Measurements from ENCODE around the gene AHNAK.
A peak's percentile ranks its signal among the peaks of the same experiment; 100 is the strongest.
"Not testable (repeated sequence)": the region's sequence is repeated elsewhere in the genome, so short reads cannot be mapped to it uniquely, and the experiment has no call there.

Gene AHNAK

GRCh38 chr11:62560566-62561103 is 14.0 kb upstream of the AHNAK start:
- H3K4me2 ChIP-seq: peak overlapping the region; percentile 63; the same call in 1 of the 2 replicates
- H3K4me3 ChIP-seq (IDR thresholded peaks at IDR 0.05; ENCODE audit: insufficient read depth, low read depth, low read length): no peak overlapping the region
- peaks cover 95% of the 10 kb centered on the region for H3K4me1 ChIP-seq (ENCODE audit: low read depth, poor library complexity, severe bottlenecking)
- no peak overlapping the region for H2AFZ ChIP-seq (ENCODE audit: low read depth)
- H3K36me3 ChIP-seq (ENCODE audit: insufficient read depth): peaks cover 23% of the 10 kb centered on the region; the same call in 1 of the 2 replicates
- H3K27ac ChIP-seq: peak overlapping the region; percentile 97; the same call in 1 of the 2 replicates
- peaks cover 32% of the 10 kb centered on the region; the same call in 1 of the 2 replicates for H3K79me2 ChIP-seq (ENCODE audit: insufficient read depth, low read depth)
- TF ChIP-seq CTCF (conservative IDR thresholded peaks at IDR 0.05; ENCODE audit: low read depth, low read length): peak; percentile 74
- no peaks in the 10 kb centered on the region for H4K20me1 ChIP-seq (ENCODE audit: insufficient read depth)
- H3K27me3 ChIP-seq (ENCODE audit: insufficient read depth, low read depth): no peaks in the 10 kb centered on the region
- no peak overlapping the region for H3K9ac ChIP-seq

- Histone ChIP-seq H3K4me1 (ENCODE audit: low read depth, poor library complexity, severe bottlenecking) (peaks cover 97% of the 10 kb centered on the region), H3K4me2 (peak overlapping the region; percentile 93; the same call in 1 of the 2 replicates), H3K27ac (peak overlapping the region; percentile 97; the same call in 1 of the 2 replicates), H3K79me2 (ENCODE audit: insufficient read depth, low read depth) (peaks cover 22% of the 10 kb centered on the region; the same call in 1 of the 2 replicates), H3K36me3 (ENCODE audit: insufficient read depth) (peaks cover 15% of the 10 kb centered on the region; the same call in 1 of the 2 replicates)
- not testable (repeated sequence) for H3K4me3 ChIP-seq (IDR thresholded peaks at IDR 0.05; ENCODE audit: insufficient read depth, low read depth, low read length); H3K9ac ChIP-seq; H2AFZ ChIP-seq (ENCODE audit: low read depth); H4K20me1 ChIP-seq (ENCODE audit: insufficient read depth); H3K27me3 ChIP-seq (ENCODE audit: insufficient read depth, low read depth)
Observed at GRCh38 chr11:62559626-62560025, 13.0 kb upstream of the AHNAK start.

- H3K9ac ChIP-seq: no peak overlapping the region
Observed at GRCh38 chr11:62559204-62559603, 12.6 kb upstream of the AHNAK start.

GRCh38 chr11:62558669-62559068 is 12.1 kb upstream of the AHNAK start:
- Histone ChIP-seq H3K4me3 (IDR thresholded peaks at IDR 0.05; ENCODE audit: insufficient read depth, low read depth, low read length) (no peak overlapping the region), H3K27me3 (ENCODE audit: insufficient read depth, low read depth) (no peaks in the 10 kb centered on the region), H3K4me1 (ENCODE audit: low read depth, poor library complexity, severe bottlenecking) (peaks cover 98% of the 10 kb centered on the region), H4K20me1 (ENCODE audit: insufficient read depth) (no peaks in the 10 kb centered on the region), H3K27ac (peak overlapping the region; percentile 97), H3K36me3 (ENCODE audit: insufficient read depth) (peaks cover 15% of the 10 kb centered on the region; the same call in 1 of the 2 replicates), H3K4me2 (peak overlapping the region; percentile 93), H3K79me2 (ENCODE audit: insufficient read depth, low read depth) (peaks cover 13% of the 10 kb centered on the region; the same call in 1 of the 2 replicates), H2AFZ (ENCODE audit: low read depth) (no peak overlapping the region), H3K9ac (no peak overlapping the region)
- TF ChIP-seq CTCF (conservative IDR thresholded peaks at IDR 0.05; ENCODE audit: low read depth, low read length): no peak

More at GRCh38 chr11:62559204-62559603, 12.6 kb upstream of the AHNAK start:
- Histone ChIP-seq H3K4me2 (peak overlapping the region; percentile 93), H3K36me3 (ENCODE audit: insufficient read depth) (peaks cover 15% of the 10 kb centered on the region; the same call in 1 of the 2 replicates), H3K27ac (peak overlapping the region; percentile 97; the same call in 1 of the 2 replicates), H4K20me1 (ENCODE audit: insufficient read depth) (no peaks in the 10 kb centered on the region), H3K4me3 (IDR thresholded peaks at IDR 0.05; ENCODE audit: insufficient read depth, low read depth, low read length) (no peak overlapping the region), H3K79me2 (ENCODE audit: insufficient read depth, low read depth) (peaks cover 18% of the 10 kb centered on the region; the same call in 1 of the 2 replicates), H3K4me1 (ENCODE audit: low read depth, poor library complexity, severe bottlenecking) (peaks cover 97% of the 10 kb centered on the region), H3K27me3 (ENCODE audit: insufficient read depth, low read depth) (no peaks in the 10 kb centered on the region), H2AFZ (ENCODE audit: low read depth) (no peak overlapping the region)
- TF ChIP-seq CTCF (conservative IDR thresholded peaks at IDR 0.05; ENCODE audit: low read depth, low read length): no peak
